ENCODE measurements around the gene NTHL1.
"Not testable (repeated sequence)": the region's sequence is repeated elsewhere in the genome, so short reads cannot be mapped to it uniquely, and the experiment has no call there.

Gene NTHL1

GRCh38 chr16:2027024-2028010 is 20.3 kb downstream of the NTHL1 start:
- peak; percentile 33 for DNase-seq

DNA sequence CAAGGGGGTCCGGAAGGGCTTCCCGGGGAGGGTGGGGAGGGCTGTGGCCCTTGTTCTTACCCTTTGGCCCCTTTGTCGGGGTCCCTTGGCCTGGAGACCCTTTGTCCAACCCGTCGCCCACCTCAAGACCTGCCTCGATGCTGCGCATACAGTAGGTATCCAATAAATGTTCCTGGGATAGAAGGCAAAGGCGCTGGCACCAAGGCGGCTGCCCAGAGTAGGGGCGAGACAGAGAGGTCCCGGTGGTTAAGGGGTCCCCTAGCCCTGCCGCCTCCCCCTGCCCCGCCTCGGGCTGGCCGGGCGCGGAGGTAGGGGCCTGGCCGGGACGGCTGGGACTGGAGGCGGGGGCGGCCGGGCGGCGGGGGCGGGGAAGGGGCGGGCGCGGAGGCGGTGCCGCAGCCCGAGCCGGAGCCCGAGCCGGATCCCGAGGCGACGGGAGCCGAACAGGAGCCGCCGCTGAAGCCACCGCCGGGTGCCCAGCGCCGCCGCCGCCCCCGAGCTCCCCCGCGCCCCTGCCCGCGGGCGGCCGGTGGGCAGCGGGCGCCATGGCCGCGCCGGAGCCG is 21.1 kb downstream of the NTHL1 start, which contains the start of gene NHERF2:
NHERF2 (plus strand) TSS at position 442 of the 563 bp plus-strand sequence; CDS start at position 546, 104 bp downstream.
- peak; percentile 54 for DNase-seq

DNA sequence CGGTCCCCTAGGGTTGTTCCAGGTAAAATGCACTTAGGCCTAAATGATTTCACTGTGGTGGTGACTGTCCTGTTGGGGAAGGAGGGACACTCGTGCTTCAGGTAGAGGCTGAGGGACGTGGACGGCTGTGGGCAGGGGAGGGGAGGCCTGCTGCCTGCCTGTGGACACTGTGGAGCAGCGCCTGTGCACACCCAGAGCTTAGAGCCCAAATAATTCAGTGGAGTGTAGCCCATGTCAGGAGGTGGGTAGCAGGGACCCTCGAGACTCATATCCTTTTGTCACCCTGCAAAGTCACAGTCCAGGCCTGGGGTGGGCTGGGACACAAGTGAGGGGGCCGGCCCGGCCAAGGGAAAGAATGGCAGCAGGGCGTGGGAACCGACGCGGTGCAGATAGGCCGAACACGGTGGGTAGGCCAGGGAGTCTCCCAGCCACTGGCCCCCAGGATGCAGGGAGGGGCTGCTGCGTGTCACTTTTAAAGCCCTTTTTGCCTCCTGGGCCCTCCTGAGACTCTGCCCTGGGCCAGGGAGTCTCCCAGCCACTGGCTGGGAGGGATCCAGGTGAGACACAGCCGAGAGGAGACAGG is 21.7 kb downstream of the NTHL1 start:
- no peak for DNase-seq

GRCh38 chr16:2025251-2025650 is 22.4 kb downstream of the NTHL1 start:
- DNase-seq = no peak

DNA sequence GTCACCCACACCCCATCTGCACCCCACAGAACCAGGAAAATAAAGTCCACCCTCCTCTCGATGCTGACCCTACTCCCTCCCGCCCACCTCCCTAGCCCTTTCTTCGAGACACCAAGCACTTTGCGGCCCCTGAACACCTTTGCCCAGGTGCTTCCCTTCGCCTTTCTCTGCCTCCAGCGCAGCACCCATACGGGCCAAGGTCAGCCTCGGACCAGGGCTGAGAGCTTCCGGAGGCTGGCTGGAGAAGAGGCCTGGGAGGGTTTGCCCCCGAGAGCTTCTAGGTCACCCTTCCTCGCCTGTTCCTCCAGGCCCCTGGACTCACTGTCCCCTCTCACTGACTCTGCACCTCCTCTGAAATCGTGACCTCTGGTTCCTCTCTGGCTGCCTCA is 23.6 kb downstream of the NTHL1 start:
- no peak for DNase-seq

GRCh38 chr16:2023092-2024031 is 24.3 kb downstream of the NTHL1 start:
- DNase-seq = peak; percentile 94

GRCh38 chr16:2022723-2023091 is 24.9 kb downstream of the NTHL1 start:
- DNase-seq = peak; percentile 70

DNA sequence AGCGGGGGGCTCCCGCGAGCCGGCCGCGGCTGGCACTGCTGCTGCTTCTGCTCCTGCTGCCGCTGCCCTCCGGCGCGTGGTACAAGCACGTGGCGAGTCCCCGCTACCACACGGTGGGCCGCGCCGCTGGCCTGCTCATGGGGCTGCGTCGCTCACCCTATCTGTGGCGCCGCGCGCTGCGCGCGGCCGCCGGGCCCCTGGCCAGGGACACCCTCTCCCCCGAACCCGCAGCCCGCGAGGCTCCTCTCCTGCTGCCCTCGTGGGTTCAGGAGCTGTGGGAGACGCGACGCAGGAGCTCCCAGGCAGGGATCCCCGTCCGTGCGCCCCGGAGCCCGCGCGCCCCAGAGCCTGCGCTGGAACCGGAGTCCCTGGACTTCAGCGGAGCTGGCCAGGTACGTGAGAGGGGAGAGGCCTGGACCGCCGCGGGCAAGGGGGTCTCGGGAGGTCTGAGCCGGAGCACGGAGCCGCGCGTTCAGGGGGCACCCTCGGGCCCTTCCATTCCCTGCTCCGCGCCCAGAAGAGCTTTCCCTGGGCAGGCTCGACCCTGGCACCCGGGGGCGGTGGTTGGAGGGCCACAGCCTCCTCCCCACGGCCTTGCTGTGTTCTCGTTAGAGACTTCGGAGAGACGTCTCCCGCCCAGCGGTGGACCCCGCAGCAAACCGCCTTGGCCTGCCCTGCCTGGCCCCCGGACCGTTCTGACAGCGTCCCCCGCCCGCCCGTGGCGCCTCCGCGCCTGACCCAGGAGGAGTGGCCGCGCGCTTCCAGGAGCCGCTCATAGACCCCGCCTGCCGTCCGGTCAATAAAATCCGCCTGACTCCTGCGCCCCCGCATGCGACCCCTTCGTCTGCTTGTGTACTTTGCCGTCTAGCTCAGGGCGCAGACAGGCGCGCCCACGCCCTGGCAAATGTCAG is 27.5 kb downstream of the NTHL1 start:
- DNase-seq = peak; percentile 54

DNA sequence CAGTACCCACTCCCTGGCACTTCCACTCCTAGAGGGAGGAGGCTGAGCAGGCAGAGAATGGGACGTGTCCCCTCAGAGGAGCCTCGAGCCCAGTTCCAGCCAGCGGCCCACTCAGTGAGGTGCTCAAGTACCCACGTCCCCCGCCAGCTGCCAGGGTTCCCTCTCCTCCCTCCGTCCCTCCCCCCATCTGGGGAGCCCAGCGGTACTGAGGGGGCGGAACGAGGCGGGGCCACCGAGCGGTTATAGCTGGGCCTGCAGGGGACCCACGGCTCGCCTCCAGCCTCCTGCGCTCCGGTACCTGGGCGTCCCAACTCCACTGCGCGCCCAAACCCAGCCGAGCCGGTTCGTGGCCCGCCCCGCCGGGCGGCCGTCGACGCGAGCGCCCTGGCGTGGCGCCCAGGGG is 28.1 kb downstream of the NTHL1 start, which contains the start of gene NPW:
NPW (plus strand) TSS at position 268 of the 403 bp plus-strand sequence.
- DNase-seq = peak; percentile 62

DNA sequence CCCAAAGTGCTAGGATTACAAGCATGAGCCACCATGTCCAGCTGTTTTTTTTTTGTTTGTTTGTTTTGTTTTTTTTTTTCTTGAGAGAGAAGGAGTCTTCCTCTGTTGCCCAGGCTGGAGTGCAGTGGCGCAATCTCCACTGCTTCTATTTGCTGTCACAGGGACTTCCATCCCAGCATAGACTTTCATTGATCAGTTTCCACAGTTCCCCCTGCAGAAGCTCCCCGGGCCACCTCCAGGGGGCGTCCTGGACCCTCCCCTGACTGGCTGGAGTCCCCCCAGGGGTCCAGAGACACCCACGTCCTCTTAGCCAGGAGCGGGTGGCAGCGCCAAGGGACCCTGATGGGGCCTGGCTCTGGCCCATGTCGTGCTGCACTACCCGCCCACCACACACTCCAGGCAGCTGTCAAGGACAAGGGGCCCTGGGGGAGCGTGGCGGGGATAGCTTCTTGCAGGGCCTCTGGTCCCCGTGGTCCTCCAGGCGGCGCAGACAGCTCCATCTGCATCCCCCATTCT is 31.2 kb downstream of the NTHL1 start:
- DNase-seq = no peak

- DNase-seq = no peak
Measured at GRCh38 chr16:2015947-2016208, 31.8 kb downstream of the NTHL1 start.

DNA sequence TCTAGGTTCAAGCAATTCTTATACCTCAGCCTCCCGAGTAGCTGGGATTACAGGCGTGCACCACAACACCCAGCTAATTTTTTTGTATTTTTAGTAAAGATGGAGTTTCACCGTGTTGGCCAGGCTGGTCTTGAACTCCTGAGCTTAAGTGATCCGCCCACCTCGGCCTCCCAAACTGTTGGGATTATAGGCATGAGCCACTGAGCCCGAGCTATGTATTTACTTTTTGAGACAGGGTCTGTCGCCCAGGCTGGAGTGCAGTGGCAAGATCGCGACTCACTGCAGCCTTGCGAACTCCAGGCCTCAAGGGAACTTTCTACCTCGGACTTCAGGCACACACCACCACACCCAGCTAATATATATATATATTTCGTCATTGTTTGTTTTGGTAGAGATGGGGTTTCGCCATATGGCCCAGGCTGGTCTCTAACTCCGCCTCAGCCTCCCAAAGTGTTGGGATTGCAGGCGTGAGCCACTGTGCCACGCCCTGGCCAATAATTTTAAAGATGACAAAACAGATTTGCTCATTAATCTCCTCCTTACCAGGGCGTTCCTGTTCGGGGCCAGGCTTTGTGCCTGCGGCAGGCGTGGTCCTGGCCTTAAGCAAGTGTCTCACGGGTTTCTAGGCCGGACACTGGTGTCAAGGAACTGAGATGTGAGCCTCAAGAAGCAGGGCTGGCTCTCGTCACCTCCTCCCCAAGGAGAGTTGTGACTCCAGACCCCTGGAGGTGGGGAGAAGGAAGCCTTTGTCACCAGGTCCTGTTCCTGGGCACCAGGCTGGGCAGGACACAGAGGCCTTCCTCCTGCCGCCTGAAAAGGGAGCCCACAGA is 32.3 kb downstream of the NTHL1 start:
- no peak for DNase-seq

GRCh38 chr16:2013527-2013926 is 34.1 kb downstream of the NTHL1 start:
- DNase-seq = no peak

GRCh38 chr16:2011726-2012125 is 35.9 kb downstream of the NTHL1 start:
- not testable (repeated sequence) for DNase-seq

DNA sequence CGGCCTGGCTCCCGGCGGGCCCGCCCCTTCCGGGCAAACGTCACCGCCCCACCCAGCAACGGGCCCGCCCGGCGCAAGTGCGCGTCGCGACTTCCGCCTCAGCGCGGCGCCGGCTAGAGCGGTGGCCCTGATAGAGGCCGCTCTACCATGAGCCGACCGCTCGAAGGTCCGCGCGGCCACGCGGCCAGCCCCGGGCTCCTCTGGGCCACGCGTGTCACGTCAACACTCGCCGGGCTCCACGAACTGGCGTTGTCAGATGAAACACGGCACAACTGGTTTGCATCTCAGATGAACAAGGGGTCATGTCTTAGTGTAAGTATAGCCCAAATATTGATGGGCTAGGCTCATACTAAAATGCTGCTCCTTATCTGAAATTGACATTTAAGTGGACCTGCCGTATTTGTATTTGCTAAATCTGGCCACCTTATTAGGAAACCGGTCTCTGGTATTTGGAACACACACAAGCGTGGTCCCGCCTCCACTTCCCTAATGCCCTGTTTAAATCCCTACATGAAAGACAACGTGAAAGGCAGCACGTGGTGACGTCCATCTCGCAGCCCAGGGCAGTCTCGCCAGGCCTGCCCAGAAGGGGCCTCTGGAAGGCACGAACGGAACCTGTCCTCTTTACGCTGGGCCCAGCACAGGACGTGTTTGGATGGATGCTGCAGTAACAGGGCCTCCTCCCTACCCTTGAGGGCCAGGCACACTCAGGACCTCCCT is 37.7 kb downstream of the NTHL1 start, which contains the start of gene ZNF598:
ZNF598 (minus strand) TSS at position 31 of the 720 bp plus-strand sequence.
- DNase-seq = peak; percentile 94

- DNase-seq = peak; percentile 41
Measured at GRCh38 chr16:2009164-2009711, 38.4 kb downstream of the NTHL1 start.

GRCh38 chr16:2008631-2009163 is 38.9 kb downstream of the NTHL1 start:
- peak; percentile 69 for DNase-seq

- DNase-seq = peak; percentile 90
Measured at GRCh38 chr16:2008009-2008526, 39.6 kb downstream of the NTHL1 start.
